ENCODE results near the gene CCDC50.

Gene CCDC50

GRCh38 chr3:191328962-191329653 is at the start of gene CCDC50:
CCDC50 (plus strand) TSS chr3:191329394; CDS start chr3:191329675, 281 bp downstream.
- DNase-seq (ENCODE audit: low spot score) = peak; percentile 88

GRCh38 chr3:191280111-191280510 is 49.1 kb upstream of the CCDC50 start:
- no peak for DNase-seq (ENCODE audit: low spot score)

GRCh38 chr3:191280882-191281281 is 48.3 kb upstream of the CCDC50 start:
- DNase-seq (ENCODE audit: low spot score) = no peak

- DNase-seq (ENCODE audit: low spot score) = no peak
These were observed 46.7 kb upstream of the CCDC50 start for GRCh38 chr3:191282251-191283185.

GRCh38 chr3:191283400-191283799 is 45.8 kb upstream of the CCDC50 start:
- DNase-seq (ENCODE audit: low spot score) = no peak

- no peak for DNase-seq (ENCODE audit: low spot score)
These were observed 38.7 kb upstream of the CCDC50 start for GRCh38 chr3:191290311-191291025.

- DNase-seq (ENCODE audit: low spot score) = no peak
These were observed 36.8 kb upstream of the CCDC50 start for GRCh38 chr3:191292243-191293015.

GRCh38 chr3:191294291-191294690 is 34.9 kb upstream of the CCDC50 start:
- DNase-seq (ENCODE audit: low spot score) = no peak

GRCh38 chr3:191296041-191296541 is 33.1 kb upstream of the CCDC50 start:
- DNase-seq (ENCODE audit: low spot score) = no peak

- DNase-seq (ENCODE audit: low spot score) = no peak
These were observed 30.3 kb upstream of the CCDC50 start for GRCh38 chr3:191298846-191299245.

GRCh38 chr3:191300422-191300821 is 28.8 kb upstream of the CCDC50 start:
- no peak for DNase-seq (ENCODE audit: low spot score)

GRCh38 chr3:191301017-191301416 is 28.2 kb upstream of the CCDC50 start:
- no peak for DNase-seq (ENCODE audit: low spot score)

GRCh38 chr3:191301782-191302411 is 27.3 kb upstream of the CCDC50 start:
- DNase-seq (ENCODE audit: low spot score) = no peak

- no peak for DNase-seq (ENCODE audit: low spot score)
These were observed 26.7 kb upstream of the CCDC50 start for GRCh38 chr3:191302451-191302850.

- no peak for DNase-seq (ENCODE audit: low spot score)
These were observed 25.6 kb upstream of the CCDC50 start for GRCh38 chr3:191303596-191303995.

GRCh38 chr3:191306428-191306827 is 22.8 kb upstream of the CCDC50 start:
- no peak for DNase-seq (ENCODE audit: low spot score)

- DNase-seq (ENCODE audit: low spot score) = no peak
These were observed 21.9 kb upstream of the CCDC50 start for GRCh38 chr3:191307341-191307740.

- DNase-seq (ENCODE audit: low spot score) = no peak
These were observed 15.9 kb upstream of the CCDC50 start for GRCh38 chr3:191313296-191313695.

GRCh38 chr3:191314109-191314728 is 15.0 kb upstream of the CCDC50 start:
- no peak for DNase-seq (ENCODE audit: low spot score)

GRCh38 chr3:191316876-191317603 is 12.2 kb upstream of the CCDC50 start:
- no peak for DNase-seq (ENCODE audit: low spot score)

Measured in D341Med (cell line).